NCI-H2171 (cell line): ENCODE measurements around the gene FAM219A.
"Not testable (repeated sequence)": the region's sequence is repeated elsewhere in the genome, so short reads cannot be mapped to it uniquely, and the experiment has no call there.

Experiments used
- DNase-seq: peaks from one replicate; lab custom pipeline; 2025; lab: John Stamatoyannopoulos, UW

Gene FAM219A

DNA sequence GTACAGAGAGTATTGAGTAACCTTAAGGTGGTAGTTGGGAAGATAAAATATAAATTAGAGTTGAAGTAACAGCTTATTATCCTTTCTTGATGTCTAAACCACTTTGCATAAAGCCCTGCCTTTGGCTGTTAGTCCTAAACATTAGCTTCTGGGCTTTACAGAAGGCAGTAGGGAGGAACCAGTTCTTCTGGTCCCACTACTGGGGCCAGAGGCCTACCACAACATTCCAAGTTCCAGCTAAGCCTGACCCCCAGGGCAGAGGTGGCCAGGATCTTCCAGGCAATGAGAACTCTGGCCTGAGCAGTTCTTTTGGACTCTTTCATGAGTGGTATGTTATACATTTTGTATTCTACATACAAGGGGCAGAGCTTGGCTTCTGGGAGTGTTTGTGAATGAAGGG is 26.3 kb upstream of the FAM219A start:
- DNase-seq, result no peak

DNA sequence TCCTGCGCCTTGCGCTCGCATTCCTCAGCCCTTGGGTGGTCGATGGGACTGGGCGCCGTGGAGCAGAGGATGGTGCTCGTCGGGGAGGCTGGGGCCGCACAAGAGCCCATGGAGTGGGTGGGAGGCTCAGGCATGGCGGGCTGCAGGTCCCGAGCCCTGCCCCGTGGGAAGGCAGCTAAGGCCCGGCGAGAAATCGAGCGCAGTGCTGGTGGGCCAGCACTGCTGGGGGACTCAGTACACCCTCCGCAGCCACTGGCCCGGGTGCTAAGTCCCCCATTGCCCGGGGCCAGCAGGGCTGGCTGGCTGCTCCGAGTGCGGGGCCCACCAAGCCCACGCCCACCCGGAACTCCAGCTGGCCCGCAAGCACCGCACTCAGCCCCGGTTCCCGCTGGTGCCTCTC is 24.4 kb upstream of the FAM219A start:
- not testable (repeated sequence) for DNase-seq

DNA sequence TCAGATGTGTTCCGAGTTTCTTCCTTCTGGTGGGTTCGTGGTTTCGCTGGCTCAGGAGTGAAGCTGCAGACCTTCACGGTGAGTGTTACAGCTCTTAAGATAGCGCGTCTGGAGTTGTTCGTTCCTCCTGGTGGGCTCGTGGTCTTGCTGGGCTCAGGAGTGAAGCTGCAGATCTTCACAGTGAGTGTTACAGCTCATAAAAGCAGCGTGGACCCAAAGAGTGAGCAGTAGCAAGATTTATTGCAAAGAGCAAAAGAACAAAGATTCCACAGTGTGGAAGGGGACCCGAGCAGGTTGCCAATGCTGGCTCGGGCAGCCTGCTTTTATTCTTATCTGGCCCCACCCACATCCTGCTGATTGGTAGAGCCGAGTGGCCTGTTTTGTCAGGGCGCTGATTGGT is 23.2 kb upstream of the FAM219A start:
- not testable (repeated sequence) for DNase-seq

DNA sequence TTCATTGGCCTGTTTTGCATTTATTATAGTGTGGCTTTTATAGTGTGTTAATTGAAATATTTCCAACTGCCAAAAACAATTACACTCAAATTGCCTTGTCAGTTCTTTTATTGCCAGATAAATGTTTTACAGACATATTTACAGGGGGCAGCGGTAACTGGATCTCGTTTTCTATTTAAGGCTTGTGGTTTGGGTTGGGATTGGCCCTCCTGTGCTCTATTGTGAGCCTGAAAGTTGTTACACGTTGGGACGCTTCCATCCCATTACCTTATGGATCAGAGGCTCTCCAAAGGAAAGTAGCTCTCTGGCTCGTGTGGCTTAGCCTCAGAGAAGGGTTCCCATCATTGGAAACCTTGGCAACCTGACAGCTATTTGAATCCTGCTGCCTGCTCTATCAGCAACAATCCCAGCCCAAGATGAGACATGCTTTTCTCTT is 21.1 kb upstream of the FAM219A start:
- no peak for DNase-seq

DNA sequence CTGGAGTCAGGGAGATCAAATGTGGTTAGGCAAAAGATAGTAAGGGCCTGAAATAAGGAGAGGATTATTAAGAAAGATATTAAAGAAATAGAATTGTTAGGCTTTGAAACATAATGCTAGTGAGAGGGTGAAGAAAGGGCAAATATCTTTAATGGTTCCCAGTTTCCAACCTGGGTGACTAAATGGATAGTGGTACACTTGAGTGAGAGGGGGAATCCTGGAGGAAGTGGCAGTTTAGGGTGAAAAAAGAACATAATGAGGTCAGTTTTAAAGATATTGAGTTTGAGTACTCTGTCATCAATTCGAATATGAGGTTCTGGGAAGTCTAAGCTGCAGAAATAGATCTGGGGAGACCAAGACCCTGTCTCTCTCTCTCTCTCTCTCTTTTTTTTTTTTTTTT is 19.2 kb upstream of the FAM219A start:
- DNase-seq, result no peak

DNA sequence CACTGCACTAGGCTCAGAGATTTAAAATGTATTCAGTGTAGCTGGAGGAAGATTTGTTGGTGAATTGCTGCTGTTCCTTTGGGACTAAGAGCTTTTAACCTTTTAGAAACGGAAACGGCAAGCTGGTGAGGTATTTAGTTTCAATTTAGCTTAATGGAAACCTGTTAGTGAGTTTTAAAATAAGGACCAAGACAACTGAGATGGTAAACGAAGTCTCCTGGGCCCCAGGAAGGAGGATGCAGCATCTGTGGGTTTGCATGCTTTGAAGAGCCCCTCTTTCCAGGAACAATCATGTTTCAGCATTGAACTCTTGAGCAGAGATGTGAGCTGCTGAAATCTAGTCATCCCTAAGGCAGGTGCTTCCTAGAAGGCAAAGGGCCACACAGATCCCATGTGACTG is 16.7 kb upstream of the FAM219A start:
- DNase-seq, result peak; percentile 82

DNA sequence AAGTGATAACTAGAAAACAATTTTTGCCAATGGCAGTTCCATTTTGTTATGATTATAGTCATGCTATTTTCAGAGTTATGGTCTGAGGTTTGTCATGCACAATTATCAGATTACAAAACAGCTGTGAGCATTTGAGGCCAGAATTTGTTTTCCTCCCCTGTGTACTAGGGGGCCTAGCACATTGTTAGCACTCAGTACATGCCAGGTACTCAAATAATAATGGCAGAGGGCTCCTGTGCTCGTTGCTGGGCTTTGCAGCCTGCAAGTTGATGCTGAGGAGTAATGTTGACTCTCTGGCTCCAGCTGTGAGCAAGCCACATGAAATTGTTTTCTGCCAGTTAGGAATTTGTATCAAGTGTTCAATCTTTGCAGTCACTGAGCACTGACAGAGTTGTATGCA is 7.1 kb upstream of the FAM219A start:
- no peak for DNase-seq

DNA sequence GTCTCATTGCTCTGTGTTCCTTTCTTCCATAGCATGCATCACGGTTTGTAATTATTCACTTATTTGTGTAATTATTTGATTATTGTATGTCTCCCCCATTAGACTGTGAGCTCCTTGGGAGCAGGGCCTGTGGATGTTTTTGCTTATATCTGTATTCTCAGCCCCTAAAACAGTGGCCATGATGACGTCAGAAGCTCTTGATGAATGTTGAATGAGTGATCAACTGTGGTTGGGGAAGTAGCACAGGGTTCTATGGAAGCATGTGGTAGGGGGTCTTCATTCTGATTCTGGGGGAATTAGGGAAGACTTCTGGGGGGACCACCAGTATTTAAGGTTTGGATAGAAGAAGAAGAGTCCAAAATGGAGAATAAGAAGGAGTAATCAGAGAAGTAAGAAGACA is 6.2 kb upstream of the FAM219A start:
- no peak for DNase-seq

DNA sequence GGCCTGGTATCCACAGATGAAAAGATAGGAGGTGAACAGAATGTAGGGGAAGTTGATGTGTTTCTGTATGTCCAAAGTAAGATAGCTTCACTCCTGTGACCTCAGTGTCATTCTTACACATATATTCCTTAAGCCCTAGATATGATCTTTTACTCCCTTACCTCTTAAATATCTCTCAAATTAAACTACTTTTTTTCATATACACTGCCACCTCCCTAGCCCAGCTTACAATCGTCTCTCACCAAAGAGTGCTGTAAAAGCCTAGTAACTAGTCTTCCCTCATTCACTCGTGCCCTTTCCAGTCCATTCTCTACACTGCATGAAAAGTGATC is 5.5 kb upstream of the FAM219A start:
- DNase-seq, result no peak

DNA sequence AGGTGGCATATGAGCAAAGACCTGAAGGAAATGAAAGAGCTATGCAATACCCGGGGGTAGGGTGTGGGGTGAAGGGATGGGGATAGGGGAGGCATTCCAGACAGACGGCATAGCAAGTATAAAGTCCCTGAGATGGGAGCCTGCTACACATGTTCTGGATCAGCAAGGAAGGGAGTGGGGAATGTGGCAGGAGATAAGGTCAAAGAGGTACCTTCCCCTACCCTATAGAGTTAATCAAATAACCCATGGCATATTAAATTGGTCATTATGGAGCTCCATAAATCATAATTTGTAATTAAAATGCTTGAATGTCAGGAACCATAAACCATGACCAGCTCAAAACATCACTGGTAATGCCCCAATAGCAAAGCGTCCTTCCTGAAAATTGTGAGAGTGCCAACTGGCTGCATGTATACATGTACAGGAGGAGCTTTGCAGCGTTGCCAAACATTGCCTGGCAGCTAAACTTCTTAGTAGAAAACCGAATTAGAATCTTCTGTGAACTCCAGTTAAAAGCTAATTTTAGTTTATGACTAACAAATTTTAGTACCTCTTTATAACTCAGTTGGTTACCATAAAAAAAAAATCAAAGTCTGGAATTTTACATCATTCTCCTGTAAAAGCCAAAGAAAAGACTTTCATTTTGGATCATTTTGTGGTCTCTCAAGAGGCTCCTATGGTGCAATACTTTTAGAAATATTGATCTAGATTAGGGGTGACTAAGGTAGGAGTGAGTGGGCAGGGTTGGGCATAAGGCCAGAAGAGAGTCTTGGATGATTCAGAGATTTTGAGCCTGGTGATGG is 4.9 kb upstream of the FAM219A start:
- no peak for DNase-seq

DNA sequence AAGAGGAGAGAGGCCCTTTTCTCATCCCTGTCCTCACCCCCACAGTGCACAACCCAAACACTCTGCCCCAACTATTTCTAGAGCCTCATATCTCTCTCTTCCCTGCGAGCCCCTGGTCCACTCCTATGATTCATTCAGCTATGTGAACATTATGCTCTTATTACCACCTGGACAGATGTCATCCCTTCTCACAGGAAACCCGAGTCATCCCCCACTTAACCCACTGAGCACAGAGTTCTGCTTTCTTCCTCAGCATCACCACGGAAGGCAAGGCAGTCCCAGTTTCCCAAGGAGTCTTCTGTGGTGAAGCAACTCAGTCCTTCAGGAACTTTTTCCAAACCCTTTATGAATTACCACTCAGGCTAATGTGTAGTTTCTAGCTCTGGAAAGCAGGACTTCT is 1.6 kb upstream of the FAM219A start:
- no peak for DNase-seq

DNA sequence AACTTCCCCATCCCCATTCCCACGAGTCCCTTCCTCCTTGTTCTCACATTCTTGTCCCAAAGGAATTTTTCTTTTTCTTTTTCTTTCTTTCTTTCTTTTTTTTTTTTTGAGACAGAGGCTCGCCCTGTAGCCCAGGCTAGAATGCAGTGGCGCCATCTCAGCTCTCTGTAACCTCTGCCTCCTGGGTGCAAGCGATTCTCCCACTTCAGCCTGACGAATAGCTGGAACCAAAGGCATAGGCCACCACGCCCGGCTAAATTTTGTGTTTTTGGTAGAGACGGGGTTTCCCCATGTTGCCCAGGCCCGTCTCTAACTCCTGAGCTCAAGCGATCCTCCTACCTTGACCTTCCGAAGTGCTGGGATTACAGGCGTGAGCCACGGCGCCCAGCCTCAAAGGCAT is 986 bp upstream of the FAM219A start:
- DNase-seq, result no peak

DNA sequence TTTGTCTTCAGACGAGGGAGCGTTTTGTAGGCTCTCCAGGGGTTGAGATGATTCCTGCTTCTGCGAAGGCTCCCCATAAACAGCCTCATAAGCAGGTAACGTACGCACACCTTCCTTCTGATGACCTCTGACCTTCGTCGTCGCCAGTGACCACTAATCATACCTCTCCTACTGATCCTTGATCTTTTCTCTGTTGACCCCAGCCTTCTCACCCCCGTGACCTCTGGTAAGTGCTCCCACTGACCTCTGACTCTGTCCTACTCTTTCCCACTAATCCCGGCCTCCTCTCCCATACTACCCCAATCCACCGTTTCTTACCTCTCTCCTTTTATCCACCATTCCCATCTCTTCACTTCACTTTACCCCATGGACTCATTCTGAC is 580 bp upstream of the FAM219A start:
- DNase-seq, result no peak

DNA sequence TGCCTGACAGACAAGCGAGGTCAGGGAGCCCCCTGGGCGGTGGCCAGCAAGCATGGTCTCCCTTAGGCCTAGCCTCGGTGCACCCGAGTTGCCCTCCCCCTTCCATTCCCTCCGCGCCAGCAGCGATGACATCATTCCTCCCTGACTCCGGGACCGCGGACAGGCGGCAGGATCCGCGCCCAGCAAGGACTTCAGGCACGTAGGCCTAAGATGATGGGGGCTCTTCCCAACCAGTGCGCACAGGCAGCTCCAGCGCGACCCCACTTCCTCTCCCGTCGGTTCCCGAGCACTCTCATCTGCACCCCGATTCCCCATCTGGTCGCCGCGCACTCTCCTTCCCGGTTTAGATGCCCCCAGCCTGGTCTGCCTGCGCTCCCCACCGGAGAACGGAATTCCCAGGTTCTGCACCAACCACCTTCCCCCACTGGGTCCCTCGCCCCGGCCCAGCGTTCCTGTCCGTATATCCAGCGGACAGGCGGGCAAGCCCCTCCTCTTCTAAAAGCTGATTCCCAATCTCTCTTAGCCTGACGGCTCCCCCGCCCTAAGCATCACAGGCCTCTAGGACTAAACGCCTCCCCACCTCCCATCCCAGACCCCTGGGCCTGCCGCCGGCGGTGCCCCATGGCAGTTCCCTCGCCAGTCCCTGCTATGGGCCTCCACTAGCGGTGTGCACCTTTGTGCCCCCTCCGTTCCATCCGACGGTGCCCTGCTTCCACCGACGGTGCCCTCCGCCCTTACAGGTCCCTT is 931 bp downstream of the FAM219A start:
- no peak for DNase-seq

DNA sequence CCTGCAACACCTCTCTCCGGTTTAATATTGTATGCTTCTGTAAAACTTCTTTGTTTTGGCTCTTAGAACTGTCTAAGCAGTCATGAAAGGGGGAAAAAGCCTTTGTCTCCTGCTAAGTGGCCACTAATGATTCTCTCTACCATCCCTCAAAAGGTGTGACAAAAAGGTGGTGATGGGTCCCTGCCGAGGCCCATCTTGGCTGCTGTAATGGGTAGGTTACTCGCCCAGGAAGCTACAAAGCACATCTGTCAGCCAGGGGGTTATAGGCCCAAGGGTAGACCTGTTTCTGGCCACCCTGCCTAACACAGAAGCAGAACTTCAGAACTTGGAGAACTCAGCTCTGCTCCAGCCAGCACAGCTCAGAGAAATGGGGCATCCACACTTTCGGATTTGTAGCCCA is 1.6 kb downstream of the FAM219A start:
- DNase-seq, result no peak

DNA sequence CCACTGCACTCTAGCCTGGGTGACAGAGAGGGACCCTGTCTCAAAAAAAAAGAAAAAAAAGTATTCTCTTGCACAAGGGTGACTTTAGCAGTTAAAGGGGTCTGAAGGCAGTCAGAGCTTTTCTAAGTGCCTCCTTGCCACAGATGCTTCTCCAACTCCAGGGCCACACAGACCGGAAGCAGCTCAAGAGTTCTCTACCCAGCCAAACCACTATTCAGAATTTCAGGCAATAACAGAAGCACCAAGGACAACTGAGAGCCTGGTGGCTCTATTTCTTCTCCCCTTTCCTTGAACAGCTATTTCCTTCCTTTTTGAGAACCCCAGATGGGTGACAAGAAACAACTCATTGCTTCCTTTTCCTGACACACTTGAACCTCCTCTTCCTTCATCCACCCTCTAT is 2.2 kb downstream of the FAM219A start:
- DNase-seq, result no peak

DNA sequence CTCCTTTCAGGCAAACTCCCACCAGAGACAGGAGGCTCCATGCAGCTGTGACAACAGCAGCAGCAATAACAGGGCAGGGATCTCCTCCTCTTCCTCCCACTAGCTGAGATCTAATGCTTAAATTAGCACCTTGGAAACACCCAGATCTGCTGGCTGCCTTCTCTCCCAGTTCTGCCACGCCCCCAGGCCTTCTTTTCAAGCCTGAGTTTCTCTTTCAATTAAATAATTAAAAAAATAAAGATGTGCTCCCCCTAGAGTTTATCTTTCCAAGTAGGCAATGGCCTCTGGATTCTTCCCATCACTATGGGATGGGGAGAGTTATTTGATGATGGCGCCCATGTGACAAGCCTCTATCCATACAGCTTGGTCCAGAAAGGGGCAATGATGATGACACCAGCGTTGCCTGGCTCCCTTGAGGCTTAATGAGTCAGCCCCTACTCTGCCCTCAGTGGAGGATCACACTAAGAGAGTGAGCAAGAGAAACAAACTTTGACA is 3.8 kb downstream of the FAM219A start:
- DNase-seq, result no peak

DNA sequence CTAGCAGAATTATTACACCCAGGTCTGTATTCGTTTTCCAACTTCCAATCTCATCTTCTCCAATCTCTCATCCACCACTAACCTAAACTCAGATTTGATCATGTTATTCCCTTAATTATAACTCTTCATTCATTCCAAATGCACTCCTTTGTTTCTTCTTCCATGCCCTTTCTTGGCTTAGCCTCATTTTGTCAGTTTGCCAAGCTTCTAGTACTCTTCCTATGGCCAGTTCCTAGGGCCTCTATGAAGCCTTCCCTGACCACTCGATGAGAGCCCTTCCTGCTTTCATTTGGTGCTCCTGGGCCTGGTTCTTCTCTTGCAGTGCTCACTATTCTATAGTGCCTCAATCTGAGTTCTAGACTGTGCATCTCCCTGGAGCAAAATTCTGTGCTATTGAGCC is 5.8 kb downstream of the FAM219A start:
- DNase-seq, result no peak

DNA sequence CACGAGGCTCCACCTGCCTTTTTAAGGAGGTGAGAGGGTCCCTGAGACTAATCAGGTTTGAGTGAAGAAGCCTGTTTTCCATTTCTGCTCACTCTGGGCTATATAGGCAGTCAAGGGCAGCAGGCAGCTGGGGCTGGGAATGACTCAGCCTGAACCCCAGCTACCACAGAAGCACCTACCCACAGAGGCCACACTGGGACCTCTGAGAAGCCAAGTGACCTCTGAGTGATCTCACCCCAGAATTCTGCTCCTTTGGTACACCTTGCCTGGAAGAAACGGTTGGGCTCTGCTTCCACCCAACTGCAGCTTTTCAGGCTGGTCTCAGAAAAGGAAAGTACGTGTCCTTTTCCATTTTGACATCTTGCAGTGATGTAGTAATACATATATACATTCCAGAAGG is 6.8 kb downstream of the FAM219A start:
- DNase-seq, result no peak

DNA sequence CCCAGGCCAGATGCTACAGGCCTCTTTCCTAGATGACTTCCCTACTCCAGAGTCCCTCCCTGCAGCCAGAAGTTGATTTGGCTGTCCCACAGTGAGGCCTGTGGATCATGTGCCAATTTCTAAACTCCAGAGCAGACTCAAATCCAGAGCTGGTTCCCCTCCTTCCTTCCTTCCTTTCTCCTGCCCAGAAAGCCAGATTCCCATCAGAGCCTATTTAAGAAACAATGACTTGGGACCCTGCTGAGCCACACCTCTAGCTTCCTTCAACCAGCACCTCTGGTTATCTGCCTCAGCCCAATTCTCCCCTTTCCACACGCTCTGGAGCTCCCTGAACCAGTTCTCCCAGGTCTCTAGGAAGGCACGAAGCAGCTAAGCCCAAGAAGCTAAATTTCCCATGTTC is 7.2 kb downstream of the FAM219A start:
- DNase-seq, result no peak

DNA sequence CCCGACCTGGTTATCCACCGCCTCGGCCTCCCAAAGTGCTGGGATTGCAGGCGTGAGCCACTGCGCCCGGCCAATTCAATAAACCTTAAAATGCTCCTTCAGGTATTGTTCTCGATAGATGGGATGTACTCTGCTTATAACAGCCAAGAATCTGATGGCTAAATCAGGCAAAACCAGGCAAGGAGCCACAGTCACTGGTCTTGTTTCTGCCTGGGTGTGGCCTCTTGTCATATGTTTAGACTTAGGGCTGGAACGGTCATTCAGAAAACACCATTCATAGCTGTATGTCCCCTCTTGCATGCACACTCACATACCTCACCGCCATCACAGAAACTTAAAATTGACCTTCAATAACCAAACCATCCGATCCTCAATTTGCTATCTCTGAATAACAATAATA is 7.7 kb downstream of the FAM219A start:
- no peak for DNase-seq

DNA sequence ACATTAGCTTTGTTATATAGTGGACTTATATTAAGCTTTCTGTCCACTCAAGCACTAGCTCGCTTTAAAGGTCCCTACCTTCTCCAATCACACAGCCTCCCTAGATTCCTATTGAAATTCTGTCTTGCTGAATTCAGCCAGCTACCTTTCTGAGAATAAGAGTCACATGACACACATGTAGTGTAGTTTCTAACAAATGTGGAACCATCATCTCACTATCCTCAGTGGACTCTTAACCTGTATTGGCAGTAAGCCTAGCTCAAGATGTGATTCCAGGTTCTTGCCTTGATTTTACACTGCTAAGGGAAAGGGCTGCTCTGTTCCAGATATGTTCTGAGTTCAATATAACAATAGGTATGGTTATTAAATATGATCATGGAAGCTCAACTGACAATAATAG is 11.4 kb downstream of the FAM219A start:
- no peak for DNase-seq

DNA sequence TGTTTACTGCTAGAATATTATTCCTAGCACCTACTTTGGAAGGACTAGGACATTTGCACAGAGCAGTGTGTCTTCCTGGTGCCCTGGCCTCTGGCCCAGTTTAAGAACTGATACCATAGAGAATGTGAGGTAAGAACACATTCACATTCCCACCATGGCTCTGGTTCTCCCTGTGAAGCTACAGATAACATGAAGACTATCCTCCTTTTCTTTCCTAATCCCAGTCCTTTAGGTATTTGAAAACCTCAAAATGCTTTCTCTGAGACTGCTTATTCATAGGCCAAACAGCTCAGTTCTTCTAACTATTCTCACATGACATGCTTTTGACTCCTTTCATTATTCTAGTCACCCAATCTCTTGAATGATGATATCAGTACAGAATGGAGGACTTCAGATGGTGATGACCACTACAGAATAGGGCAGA is 11.9 kb downstream of the FAM219A start:
- no peak for DNase-seq

DNA sequence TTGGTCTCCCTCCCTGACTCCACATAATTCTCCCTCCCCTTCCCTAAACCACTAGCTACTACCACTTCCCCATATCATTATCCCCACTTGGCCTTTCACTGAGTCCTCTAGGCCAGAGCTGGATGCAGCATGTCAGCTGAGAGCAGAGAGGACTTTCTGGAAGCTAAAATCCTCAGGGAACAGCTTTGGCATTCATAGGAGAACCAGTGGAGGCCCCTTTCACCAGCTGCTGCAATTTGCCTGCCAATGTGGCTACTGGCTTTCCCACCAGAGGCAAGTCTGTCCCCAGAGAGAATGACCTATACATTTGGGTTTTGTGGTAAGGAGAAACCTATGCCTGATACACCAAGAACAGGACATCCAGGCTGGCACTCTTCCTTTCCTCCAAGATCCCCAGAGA is 14.4 kb downstream of the FAM219A start:
- DNase-seq, result no peak
